GM12878 (cell line): Measurements from ENCODE around the gene PKHD1. TPM values are rescaled to one million over a fixed set of nuclear protein-coding genes. Genes with fewer than 3 reads are reported as not detected.

Experiments used
- BCL11A ChIP-seq: IDR thresholded peaks from 2 replicates; pipeline ENCODE4 v1.6.1; 2011; ENCODE audit warnings: low read depth, low read length
- CREM ChIP-seq: IDR thresholded peaks from 2 replicates; pipeline ENCODE4 v1.6.1; 2014; ENCODE audit warnings: antibody characterized with exemption, low read depth
- SPI1 ChIP-seq: IDR thresholded peaks from 2 replicates; pipeline ENCODE4 v1.6.1; 2011; ENCODE audit warnings: low read depth, mild to moderate bottlenecking, low read length, moderate library complexity, borderline replicate concordance; ENCODE audit not compliant: insufficient read depth
- TARDBP ChIP-seq: IDR thresholded peaks from 2 replicates; pipeline ENCODE4 v1.6.1; 2016; ENCODE audit warnings: borderline replicate concordance
- ZZZ3 ChIP-seq: IDR thresholded peaks from 2 replicates; pipeline ENCODE4 v1.6.1; 2011; ENCODE audit warnings: low read depth; ENCODE audit not compliant: control insufficient read depth, insufficient read length
- polyA plus RNA-seq, 11 experiments: library from polyadenylated mRNA; depleted of rRNA in 4 of 11; unstranded in 6 of 11; stranded (reverse) in 5 of 11; fragments of >200 nt; fragmentation: Nextera tagmentation in 4 of 11; fragmentation: Illumina TruSeq in 1 of 11; extraction: Ambion mirVana in 4 of 11; extraction: Trizol in 1 of 11; gene quantifications; 1 replicate in 1 of 11; 2 replicates in 10 of 11; pipeline versions ENCODE4 v1.2.1 to v1.2.3, GENCODE V29; 2011 to 2016; ENCODE audit warnings: inconsistent platforms in 2 of 11, missing spikeins in 2 of 11, low read depth in 1 of 11
- total RNA-seq, 4 experiments: library from RNA; depleted of rRNA in 3 of 4; stranded (reverse); fragments of >200 nt in 3 of 4; fragmentation: Illumina TruSeq in 1 of 4; extraction: Trizol in 1 of 4; gene quantifications; 2 replicates each; pipeline versions ENCODE4 v1.2.1 to v1.2.3, GENCODE V29; 2013 to 2021
- TF ChIP-seq, protein P1 (sequence below): fragments of 150-350 bp; IDR thresholded peaks from 2 replicates; pipeline ENCODE4 v1.6.1; 2014; ENCODE audit warnings: mild to moderate bottlenecking, low read depth, low read length
- TF ChIP-seq, protein P2 (sequence below): fragments of 450-650 bp; IDR thresholded peaks from 2 replicates; pipeline ENCODE4 v1.6.1; 2017; ENCODE audit warnings: mild to moderate bottlenecking, moderate library complexity

Gene PKHD1
- total and polyA plus RNA-seq, 10 of the 15 experiments (the other 5 are each of a cell fraction or from before 2014, with no cell fraction given): under 0.01 to 0.90 (median 0.02) TPM; not detected in 1

DNA sequence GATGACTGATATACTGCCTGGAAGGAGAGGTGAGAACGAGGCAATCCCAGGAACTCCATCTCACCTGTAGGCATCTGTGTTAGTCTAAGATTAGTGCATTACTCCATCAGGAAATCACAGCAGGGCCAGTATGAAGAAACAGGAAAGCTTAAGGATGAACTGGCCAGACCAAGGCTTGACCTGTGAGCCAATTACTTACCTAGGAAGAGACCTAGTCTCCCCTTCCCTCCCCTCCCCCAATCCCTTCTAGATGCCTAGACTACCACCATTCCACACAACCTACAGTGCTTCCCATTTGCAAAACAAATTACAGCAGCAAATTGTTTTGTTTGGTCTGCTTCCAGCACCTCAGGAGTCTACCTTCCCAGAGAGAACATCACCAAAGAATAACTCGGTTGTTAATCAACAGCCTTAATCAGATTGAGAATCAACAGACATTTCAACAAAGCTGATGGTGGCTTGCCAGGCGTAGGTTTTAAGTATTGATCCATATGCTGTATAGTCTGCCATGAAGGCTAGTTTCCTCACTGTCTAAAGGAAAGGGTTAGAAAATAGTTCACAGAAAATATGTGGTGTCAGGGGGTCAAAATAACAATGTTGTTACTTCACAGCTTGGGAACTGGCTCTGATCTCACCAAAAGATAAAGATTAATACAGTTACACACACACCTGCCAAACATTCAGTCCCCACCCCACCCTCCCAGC is 10.1 kb downstream of the PKHD1 start (continued):
- TF ChIP-seq ZZZ3: no peak
- no peak for TF ChIP-seq SPI1
- TF ChIP-seq CREM: no peak
- no peak for TF ChIP-seq BCL11A
- TF ChIP-seq, protein P1, sequence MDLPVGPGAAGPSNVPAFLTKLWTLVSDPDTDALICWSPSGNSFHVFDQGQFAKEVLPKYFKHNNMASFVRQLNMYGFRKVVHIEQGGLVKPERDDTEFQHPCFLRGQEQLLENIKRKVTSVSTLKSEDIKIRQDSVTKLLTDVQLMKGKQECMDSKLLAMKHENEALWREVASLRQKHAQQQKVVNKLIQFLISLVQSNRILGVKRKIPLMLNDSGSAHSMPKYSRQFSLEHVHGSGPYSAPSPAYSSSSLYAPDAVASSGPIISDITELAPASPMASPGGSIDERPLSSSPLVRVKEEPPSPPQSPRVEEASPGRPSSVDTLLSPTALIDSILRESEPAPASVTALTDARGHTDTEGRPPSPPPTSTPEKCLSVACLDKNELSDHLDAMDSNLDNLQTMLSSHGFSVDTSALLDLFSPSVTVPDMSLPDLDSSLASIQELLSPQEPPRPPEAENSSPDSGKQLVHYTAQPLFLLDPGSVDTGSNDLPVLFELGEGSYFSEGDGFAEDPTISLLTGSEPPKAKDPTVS: no peak
- no peak for TF ChIP-seq TARDBP
- TF ChIP-seq, protein P2, sequence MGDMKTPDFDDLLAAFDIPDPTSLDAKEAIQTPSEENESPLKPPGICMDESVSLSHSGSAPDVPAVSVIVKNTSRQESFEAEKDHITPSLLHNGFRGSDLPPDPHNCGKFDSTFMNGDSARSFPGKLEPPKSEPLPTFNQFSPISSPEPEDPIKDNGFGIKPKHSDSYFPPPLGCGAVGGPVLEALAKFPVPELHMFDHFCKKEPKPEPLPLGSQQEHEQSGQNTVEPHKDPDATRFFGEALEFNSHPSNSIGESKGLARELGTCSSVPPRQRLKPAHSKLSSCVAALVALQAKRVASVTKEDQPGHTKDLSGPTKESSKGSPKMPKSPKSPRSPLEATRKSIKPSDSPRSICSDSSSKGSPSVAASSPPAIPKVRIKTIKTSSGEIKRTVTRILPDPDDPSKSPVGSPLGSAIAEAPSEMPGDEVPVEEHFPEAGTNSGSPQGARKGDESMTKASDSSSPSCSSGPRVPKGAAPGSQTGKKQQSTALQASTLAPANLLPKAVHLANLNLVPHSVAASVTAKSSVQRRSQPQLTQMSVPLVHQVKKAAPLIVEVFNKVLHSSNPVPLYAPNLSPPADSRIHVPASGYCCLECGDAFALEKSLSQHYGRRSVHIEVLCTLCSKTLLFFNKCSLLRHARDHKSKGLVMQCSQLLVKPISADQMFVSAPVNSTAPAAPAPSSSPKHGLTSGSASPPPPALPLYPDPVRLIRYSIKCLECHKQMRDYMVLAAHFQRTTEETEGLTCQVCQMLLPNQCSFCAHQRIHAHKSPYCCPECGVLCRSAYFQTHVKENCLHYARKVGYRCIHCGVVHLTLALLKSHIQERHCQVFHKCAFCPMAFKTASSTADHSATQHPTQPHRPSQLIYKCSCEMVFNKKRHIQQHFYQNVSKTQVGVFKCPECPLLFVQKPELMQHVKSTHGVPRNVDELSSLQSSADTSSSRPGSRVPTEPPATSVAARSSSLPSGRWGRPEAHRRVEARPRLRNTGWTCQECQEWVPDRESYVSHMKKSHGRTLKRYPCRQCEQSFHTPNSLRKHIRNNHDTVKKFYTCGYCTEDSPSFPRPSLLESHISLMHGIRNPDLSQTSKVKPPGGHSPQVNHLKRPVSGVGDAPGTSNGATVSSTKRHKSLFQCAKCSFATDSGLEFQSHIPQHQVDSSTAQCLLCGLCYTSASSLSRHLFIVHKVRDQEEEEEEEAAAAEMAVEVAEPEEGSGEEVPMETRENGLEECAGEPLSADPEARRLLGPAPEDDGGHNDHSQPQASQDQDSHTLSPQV: no peak
- TF ChIP-seq, all 136 proteins: peak for 0
